Measurements from ENCODE around the gene SOX13. TPM values are rescaled to one million over a fixed set of nuclear protein-coding genes. Genes with fewer than 3 reads are reported as not detected.
A peak's percentile ranks its signal among the peaks of the same experiment; 100 is the strongest.

SOX13 gene
- total and polyA plus RNA-seq, 8 donors, result 12.0 to 27.2 (median 17.2) TPM

GRCh38 chr1:204152310-204153044 lies 79.6 kb downstream of the SOX13 start:
- no peak for FAIRE-seq
- WGBS, 2 donors, result 38 to 39% methylated on average over 24 to 25 of the region's 25 CpGs
- TF ChIP-seq CTCF (IDR thresholded peaks at IDR 0.05), result no peak
- Histone ChIP-seq H3K27me3 (no peaks in the 10 kb centered on the region), H3K9me3 (no peaks in the 10 kb centered on the region), H3K36me3 (no peaks in the 10 kb centered on the region), H3K4me1 (no peaks in the 10 kb centered on the region), H3K4me3 (peak overlapping the region; percentile 57 to 84 (median 76)), H3K27ac (no peak overlapping the region)
- intact Hi-C loops (cut with DNase I), result no loop called here
- DNase-seq, result peak in 4 of 6 donors; percentile 20 to 77 (median 32)
- ATAC-seq, result peak; percentile 5 to 41 (median 16)

GRCh38 chr1:204153667-204154066 lies 80.8 kb downstream of the SOX13 start:
- Histone ChIP-seq H3K27me3 (no peaks in the 10 kb centered on the region), H3K9me3 (no peaks in the 10 kb centered on the region), H3K36me3 (no peaks in the 10 kb centered on the region), H3K27ac (no peak overlapping the region), H3K4me1 (no peaks in the 10 kb centered on the region), H3K4me3 (no peak overlapping the region)
- WGBS, 2 donors, result 86 to 93% methylated on average over 5 of the region's 5 CpGs
- ATAC-seq (no peak), FAIRE-seq (no peak), DNase-seq (no peak)
- intact Hi-C loops (cut with DNase I), result no loop called here
- no peak for TF ChIP-seq CTCF (IDR thresholded peaks at IDR 0.05)

- Histone ChIP-seq H3K9me3 (no peaks in the 10 kb centered on the region), H3K4me3 (no peak overlapping the region), H3K27me3 (no peaks in the 10 kb centered on the region), H3K36me3 (no peaks in the 10 kb centered on the region), H3K27ac (no peak overlapping the region), H3K4me1 (no peaks in the 10 kb centered on the region)
- DNase-seq (no peak), ATAC-seq (no peak), FAIRE-seq (no peak)
- WGBS, 2 donors, result 87 to 88% methylated on average over 14 to 15 of the region's 15 CpGs
- no peak for TF ChIP-seq CTCF (IDR thresholded peaks at IDR 0.05)
- intact Hi-C loops (cut with DNase I), result loop anchor here in 2 of 3 donors (5.0 kb wide), 2 partner anchors 203 to 213 kb away; partner anchors contain the start of gene PLEKHA6 (in 1 of the 2)
Measured at GRCh38 chr1:204154568-204155255, 81.8 kb downstream of the SOX13 start.

- H3K27ac ChIP-seq, result no peak overlapping the region
- no peaks in the 10 kb centered on the region for H3K36me3 ChIP-seq
- no peaks in the 10 kb centered on the region for H3K9me3 ChIP-seq
- DNase-seq (peak in 1 of 6 donors; percentile 43), FAIRE-seq (no peak), ATAC-seq (no peak)
- no peak for TF ChIP-seq CTCF (IDR thresholded peaks at IDR 0.05)
- 74 to 77% methylated on average over 10 of the region's 10 CpGs for WGBS, 2 donors
- no peak overlapping the region for H3K4me3 ChIP-seq
- H3K27me3 ChIP-seq, result no peaks in the 10 kb centered on the region
- intact Hi-C loops (cut with DNase I), result loop anchor here in 2 of 3 donors (5.0 kb wide), 2 partner anchors 201 to 211 kb away; partner anchors contain the start of gene PLEKHA6 (in 1 of the 2)
- H3K4me1 ChIP-seq, result no peaks in the 10 kb centered on the region
Measured at GRCh38 chr1:204155881-204156280, 83.0 kb downstream of the SOX13 start.

All from pancreas (tissue), 10 donors.